Trophoblast cell (in vitro differentiated cells and primary cell): ENCODE measurements around the gene OBI1.
A peak's percentile ranks its signal among the peaks of the same experiment; 100 is the strongest.

Experiments used
- DNase-seq, 2 donors: peaks; one replicate each; pipeline ENCODE4 v3.0.0-alpha.2; 2016
- H2AFZ ChIP-seq: 2 replicates; pipeline ENCODE4 v1.6.1; 2013; ENCODE audit warnings: low read length, moderate library complexity, mild to moderate bottlenecking; ENCODE audit not compliant: insufficient read depth, poor library complexity
- H2AK5ac ChIP-seq: 2 replicates; pipeline ENCODE4 v1.6.1; 2013; ENCODE audit warnings: mild to moderate bottlenecking, low read length
- H2BK120ac ChIP-seq: 2 replicates; pipeline ENCODE4 v1.6.1; 2013; ENCODE audit warnings: low read length, mild to moderate bottlenecking, moderate library complexity; ENCODE audit not compliant: insufficient read depth, poor library complexity
- H2BK12ac ChIP-seq: 2 replicates; pipeline ENCODE4 v1.6.1; 2013; ENCODE audit warnings: mild to moderate bottlenecking, low read length, moderate library complexity
- H2BK5ac ChIP-seq: 2 replicates; pipeline ENCODE4 v1.6.1; 2013; ENCODE audit warnings: low read length, low read depth, moderate library complexity, mild to moderate bottlenecking; ENCODE audit not compliant: poor library complexity
- H3K14ac ChIP-seq: 2 replicates; pipeline ENCODE4 v1.6.1; 2013; ENCODE audit warnings: mild to moderate bottlenecking, low read length
- H3K18ac ChIP-seq: 2 replicates; pipeline ENCODE4 v1.6.1; 2013; ENCODE audit warnings: mild to moderate bottlenecking, low read length
- H3K23ac ChIP-seq: 2 replicates; pipeline ENCODE4 v1.6.1; 2013; ENCODE audit warnings: low read length
- H3K27ac ChIP-seq: 2 replicates; pipeline ENCODE4 v1.5.1; 2013; ENCODE audit warnings: low read depth, mild to moderate bottlenecking, inconsistent platforms, low read length, moderate library complexity
- H3K27me3 ChIP-seq: 2 replicates; pipeline ENCODE4 v1.6.1; 2013; ENCODE audit warnings: inconsistent platforms, mild to moderate bottlenecking, low read length, moderate library complexity; ENCODE audit not compliant: insufficient read depth
- H3K36me3 ChIP-seq, 2 experiments: 1 replicate in 1 of 2; 2 replicates in 1 of 2; pipeline ENCODE4 v1.6.1; 2013; ENCODE audit warnings: low read length in 2 of 2, mild to moderate bottlenecking in 2 of 2, moderate library complexity in 1 of 2; ENCODE audit not compliant: insufficient read depth in 2 of 2, control insufficient read depth in 1 of 2
- H3K4ac ChIP-seq: 2 replicates; pipeline ENCODE4 v1.6.1; 2013; ENCODE audit warnings: low read depth, mild to moderate bottlenecking, low read length, moderate library complexity
- H3K4me1 ChIP-seq, 2 experiments: 1 replicate in 1 of 2; 2 replicates in 1 of 2; pipeline ENCODE4 v1.6.1; 2013; ENCODE audit warnings: low read length in 2 of 2, mild to moderate bottlenecking in 2 of 2, moderate library complexity in 1 of 2; ENCODE audit not compliant: insufficient read depth in 2 of 2, control insufficient read depth in 1 of 2
- H3K4me2 ChIP-seq: 2 replicates; pipeline ENCODE4 v1.6.1; 2013; ENCODE audit warnings: inconsistent platforms, mild to moderate bottlenecking, low read length, moderate library complexity
- H3K4me3 ChIP-seq: 2 replicates; pipeline ENCODE4 v1.5.1; 2013; ENCODE audit warnings: mild to moderate bottlenecking, low read depth, low read length, inconsistent platforms
- H3K79me1 ChIP-seq: one replicate; pipeline ENCODE4 v1.6.1; 2013; ENCODE audit warnings: low read length
- H3K79me2 ChIP-seq: 2 replicates; pipeline ENCODE4 v1.6.1; 2013; ENCODE audit warnings: low read length, mild to moderate bottlenecking; ENCODE audit not compliant: control insufficient read depth, insufficient read depth, poor library complexity
- H3K9ac ChIP-seq: 2 replicates; pipeline ENCODE4 v1.6.1; 2013; ENCODE audit warnings: mild to moderate bottlenecking, low read length
- H3K9me3 ChIP-seq: 2 replicates; pipeline ENCODE4 v1.6.1; 2013; ENCODE audit warnings: low read depth, mild to moderate bottlenecking, control low read depth, inconsistent platforms, low read length; ENCODE audit not compliant: insufficient read depth
- H4K12ac ChIP-seq: 2 replicates; pipeline ENCODE4 v1.6.1; 2013; ENCODE audit warnings: low read depth, mild to moderate bottlenecking, low read length, moderate library complexity
- H4K8ac ChIP-seq: 2 replicates; pipeline ENCODE4 v1.6.1; 2013; ENCODE audit warnings: low read depth, mild to moderate bottlenecking, low read length, moderate library complexity
- H4K91ac ChIP-seq: one replicate; pipeline ENCODE4 v1.6.1; 2013; ENCODE audit warnings: low read depth, mild to moderate bottlenecking, low read length, moderate library complexity
- WGBS: extraction: QIAGEN DNeasy Blood & Tissue Kit; methylation state at CpG from one replicate; pipeline ENCODE4 v1.1.7; 2013; ENCODE audit warnings: missing lambda C conversion rate; ENCODE audit not compliant: insufficient read length, insufficient coverage; ENCODE audit errors: extremely low coverage; 5-methylcytosine and 5-hydroxymethylcytosine counted together

Gene OBI1

DNA sequence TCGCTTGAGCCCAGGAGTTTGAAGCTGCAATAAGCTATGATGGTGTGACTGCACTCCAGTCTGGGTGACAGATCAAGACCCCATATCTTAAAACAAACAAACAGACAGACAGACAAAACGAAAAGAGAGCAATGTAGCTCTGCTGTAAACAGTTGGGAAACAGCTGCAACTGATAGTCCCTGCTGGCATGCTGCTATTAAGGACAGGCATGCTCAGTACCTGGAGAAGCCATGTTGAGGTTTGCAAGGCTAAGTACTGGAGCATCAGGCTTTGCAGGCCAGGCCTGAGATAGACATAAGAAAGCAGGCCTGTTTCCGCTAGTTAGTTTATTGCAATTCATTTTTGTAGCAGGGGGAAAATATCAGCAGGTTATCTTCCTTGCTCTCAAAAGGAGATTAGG lies 16.2 kb upstream of the OBI1 start:
- H2AFZ ChIP-seq, result no peak overlapping the region
- WGBS, result no CpG with 5 or more reads among the region's 3 CpGs

DNA sequence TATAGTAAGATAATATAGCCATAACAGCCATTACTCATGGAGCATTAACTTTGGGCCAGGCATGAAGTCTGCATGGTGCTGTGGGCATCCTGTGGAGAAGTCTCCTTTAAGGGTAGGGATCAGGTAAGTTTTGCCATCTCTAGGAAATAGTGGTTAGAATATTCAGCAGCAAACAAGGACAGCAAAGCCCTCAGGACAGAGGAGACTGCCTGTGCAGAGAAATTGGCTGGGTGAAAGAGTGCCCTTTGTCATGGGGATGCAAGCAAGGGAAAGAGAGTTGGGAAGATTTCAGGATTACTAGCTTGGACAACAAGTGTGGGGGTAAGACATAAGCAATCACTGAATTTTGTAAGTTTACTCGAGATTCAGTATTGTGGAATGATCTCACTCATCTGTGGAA lies 15.7 kb upstream of the OBI1 start:
- Histone ChIP-seq H3K18ac (no peak overlapping the region), H3K4me3 (no peak overlapping the region), H2BK12ac (no peak overlapping the region), H3K27me3 (no peaks in the 10 kb centered on the region), H3K79me2 (no peaks in the 10 kb centered on the region), H3K23ac (no peak overlapping the region), H3K14ac (no peak overlapping the region), H2AFZ (no peak overlapping the region), H3K4ac (no peak overlapping the region), H4K91ac (no peak overlapping the region), H3K4me2 (no peak overlapping the region), H3K9me3 (no peaks in the 10 kb centered on the region), H2AK5ac (no peak overlapping the region), H3K36me3 (no peaks in the 10 kb centered on the region), H3K9ac (no peak overlapping the region), H2BK5ac (no peak overlapping the region), H3K4me1 (peaks cover 0 to 2% of the 10 kb centered on the region in 2 experiments), H3K79me1 (no peaks in the 10 kb centered on the region), H2BK120ac (no peak overlapping the region), H3K27ac (no peak overlapping the region), H4K12ac (no peak overlapping the region), H4K8ac (no peak overlapping the region)
- WGBS, result no CpG with 5 or more reads among the region's 1 CpG
- peak in 1 of 2 donors; percentile 8 for DNase-seq

More for the DNA sequence above, 16.2 kb upstream of the OBI1 start:
- H2AK5ac ChIP-seq, result no peak overlapping the region
- H3K79me2 ChIP-seq, result no peaks in the 10 kb centered on the region
- no peak overlapping the region for H3K4me2 ChIP-seq
- no peak overlapping the region for H3K23ac ChIP-seq
- no peak overlapping the region for H3K14ac ChIP-seq
- H4K91ac ChIP-seq, result no peak overlapping the region
- no peak overlapping the region for H4K8ac ChIP-seq
- DNase-seq, result peak in 1 of 2 donors; percentile 12
- H3K79me1 ChIP-seq, result no peaks in the 10 kb centered on the region
- H3K9me3 ChIP-seq, result no peaks in the 10 kb centered on the region
- H3K9ac ChIP-seq, result no peak overlapping the region
- peaks cover 0 to 2% of the 10 kb centered on the region in 2 experiments for H3K4me1 ChIP-seq
- H2BK12ac ChIP-seq, result no peak overlapping the region
- H2BK5ac ChIP-seq, result no peak overlapping the region
- H3K4me3 ChIP-seq, result no peak overlapping the region
- H4K12ac ChIP-seq, result no peak overlapping the region
- no peak overlapping the region for H3K27ac ChIP-seq
- H3K18ac ChIP-seq, result no peak overlapping the region
- no peak overlapping the region for H3K4ac ChIP-seq
- H3K36me3 ChIP-seq, result no peaks in the 10 kb centered on the region
- no peaks in the 10 kb centered on the region for H3K27me3 ChIP-seq
- H2BK120ac ChIP-seq, result no peak overlapping the region

DNA sequence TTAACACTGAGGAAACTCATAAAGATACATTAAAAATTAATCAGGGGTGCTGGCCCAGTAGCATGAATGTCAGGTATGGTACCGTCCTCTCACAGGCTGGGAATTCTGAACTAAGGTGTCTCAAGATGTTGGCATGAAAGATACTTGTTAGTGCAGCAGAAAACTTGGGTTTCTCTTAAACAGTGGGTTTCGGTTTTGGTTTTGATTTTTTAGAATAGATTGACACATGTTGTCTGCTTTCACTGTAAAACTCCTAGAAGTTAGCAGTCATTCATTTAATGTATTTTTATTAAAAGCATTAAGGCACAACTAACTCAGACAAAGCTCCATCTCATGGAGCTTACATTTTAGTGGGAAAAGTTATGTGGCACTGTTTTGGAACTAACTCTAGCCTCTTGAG lies 3.5 kb upstream of the OBI1 start:
- DNase-seq, result no peak
- Histone ChIP-seq H3K27me3 (no peaks in the 10 kb centered on the region), H4K8ac (no peak overlapping the region), H3K4me1 (peaks cover 3 to 7% of the 10 kb centered on the region in 2 experiments), H2BK12ac (no peak overlapping the region), H3K4me3 (no peak overlapping the region), H2AK5ac (no peak overlapping the region), H3K79me1 (peaks cover 4% of the 10 kb centered on the region), H3K4ac (no peak overlapping the region), H2BK120ac (no peak overlapping the region), H3K79me2 (peaks cover 5% of the 10 kb centered on the region), H3K9me3 (no peaks in the 10 kb centered on the region), H3K4me2 (no peak overlapping the region), H4K91ac (no peak overlapping the region), H3K23ac (no peak overlapping the region), H4K12ac (no peak overlapping the region), H2AFZ (no peak overlapping the region), H3K36me3 (no peaks in the 10 kb centered on the region), H3K14ac (no peak overlapping the region), H2BK5ac (no peak overlapping the region), H3K18ac (no peak overlapping the region), H3K27ac (no peak overlapping the region), H3K9ac (no peak overlapping the region)
- WGBS, result no CpG with 5 or more reads among the region's 2 CpGs

DNA sequence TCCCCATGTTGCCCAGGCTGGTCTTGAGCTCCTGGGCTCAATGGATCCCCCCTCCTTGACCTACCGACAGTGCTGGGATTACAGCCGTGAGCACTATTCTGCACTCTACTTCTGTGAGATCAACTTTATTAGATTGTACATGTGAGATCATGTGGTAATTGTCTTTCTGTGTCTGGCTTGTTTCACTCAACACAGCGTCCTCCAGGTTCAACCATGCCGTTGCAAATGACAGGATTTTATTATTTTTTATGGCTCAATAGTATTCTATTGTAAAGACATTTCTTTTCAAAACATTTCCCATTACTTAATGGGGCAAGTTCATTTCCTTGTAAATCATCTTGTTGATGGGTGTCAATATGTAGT lies 1.5 kb upstream of the OBI1 start:
- Histone ChIP-seq H4K12ac (no peak overlapping the region), H4K91ac (no peak overlapping the region), H3K9ac (no peak overlapping the region), H2BK5ac (no peak overlapping the region), H3K4me2 (no peak overlapping the region), H3K79me2 (peaks cover 6% of the 10 kb centered on the region), H4K8ac (no peak overlapping the region), H3K27ac (no peak overlapping the region), H2AK5ac (no peak overlapping the region), H3K9me3 (no peaks in the 10 kb centered on the region), H2AFZ (no peak overlapping the region), H3K4me3 (no peak overlapping the region), H3K18ac (no peak overlapping the region), H3K79me1 (peaks cover 4% of the 10 kb centered on the region), H3K4ac (no peak overlapping the region), H3K27me3 (no peaks in the 10 kb centered on the region), H2BK120ac (no peak overlapping the region), H3K36me3 (no peaks in the 10 kb centered on the region), H3K14ac (no peak overlapping the region), H3K4me1 (peaks cover 3 to 7% of the 10 kb centered on the region in 2 experiments), H3K23ac (no peak overlapping the region), H2BK12ac (no peak overlapping the region)
- DNase-seq, result no peak
- no CpG with 5 or more reads among the region's 4 CpGs for WGBS
